Activated naive CD4-positive, alpha-beta T cell treated with anti-CD3 and anti-CD28 coated beads, Interleukin-2, amount 50 U/mL, for 24 hours (primary cell): ENCODE measurements around the gene SRCIN1.
"Not testable (repeated sequence)": the region's sequence is repeated elsewhere in the genome, so short reads cannot be mapped to it uniquely, and the experiment has no call there.

ENCODE experiments used
- H3K27ac Mint-ChIP-seq: one replicate; pipeline ENCODE4 v1.8.0; 2021; ENCODE audit warnings: mild to moderate bottlenecking, mixed read lengths
- H3K27me3 Mint-ChIP-seq: one replicate; pipeline ENCODE4 v1.8.0; 2021; ENCODE audit warnings: mixed read lengths
- H3K36me3 Mint-ChIP-seq: one replicate; pipeline ENCODE4 v1.8.0; 2021; ENCODE audit warnings: mixed read lengths
- H3K4me1 Mint-ChIP-seq: one replicate; pipeline ENCODE4 v1.8.0; 2021; ENCODE audit warnings: mixed read lengths
- H3K4me3 Mint-ChIP-seq: one replicate; pipeline ENCODE4 v1.8.0; 2021; ENCODE audit warnings: mild to moderate bottlenecking, mixed read lengths
- H3K9me3 Mint-ChIP-seq: one replicate; pipeline ENCODE4 v1.8.0; 2021; ENCODE audit warnings: mixed read lengths

The SRCIN1 gene

GRCh38 chr17:38508954-38509771 is 96.6 kb downstream of the SRCIN1 start:
- Mint-ChIP-seq H3K9me3 (no peaks in the 10 kb centered on the region), H3K4me1 (peaks cover 5% of the 10 kb centered on the region), H3K4me3 (peak overlapping the region; percentile 94), H3K27ac (no peak overlapping the region), H3K36me3 (no peaks in the 10 kb centered on the region), H3K27me3 (peaks cover 25% of the 10 kb centered on the region)

GRCh38 chr17:38508570-38508950 is 97.2 kb downstream of the SRCIN1 start:
- Mint-ChIP-seq H3K27me3 (peaks cover 25% of the 10 kb centered on the region), H3K9me3 (no peaks in the 10 kb centered on the region), H3K4me1 (peaks cover 5% of the 10 kb centered on the region), H3K27ac (no peak overlapping the region), H3K4me3 (no peak overlapping the region), H3K36me3 (no peaks in the 10 kb centered on the region)

- Mint-ChIP-seq H3K36me3 (no peaks in the 10 kb centered on the region), H3K4me1 (peaks cover 5% of the 10 kb centered on the region), H3K27ac (no peak overlapping the region), H3K4me3 (no peak overlapping the region), H3K27me3 (peaks cover 24% of the 10 kb centered on the region), H3K9me3 (no peaks in the 10 kb centered on the region)
These were observed 97.7 kb downstream of the SRCIN1 start for GRCh38 chr17:38507921-38508569.

- Mint-ChIP-seq H3K4me3 (no peak overlapping the region), H3K27ac (no peak overlapping the region), H3K4me1 (peaks cover 5% of the 10 kb centered on the region), H3K36me3 (no peaks in the 10 kb centered on the region), H3K9me3 (no peaks in the 10 kb centered on the region), H3K27me3 (peaks cover 24% of the 10 kb centered on the region)
These were observed 98.3 kb downstream of the SRCIN1 start for GRCh38 chr17:38507436-38507835.

- H3K36me3 Mint-ChIP-seq = no peaks in the 10 kb centered on the region
- no peaks in the 10 kb centered on the region for H3K4me1 Mint-ChIP-seq
- no peak overlapping the region for H3K27ac Mint-ChIP-seq
- H3K9me3 Mint-ChIP-seq = no peaks in the 10 kb centered on the region
- H3K4me3 Mint-ChIP-seq = no peak overlapping the region
- H3K27me3 Mint-ChIP-seq = peaks cover 8% of the 10 kb centered on the region
These were observed 101.5 kb downstream of the SRCIN1 start for GRCh38 chr17:38504216-38504615.

- H3K36me3 Mint-ChIP-seq, H3K27me3 Mint-ChIP-seq, H3K27ac Mint-ChIP-seq, H3K9me3 Mint-ChIP-seq, H3K4me1 Mint-ChIP-seq, H3K4me3 Mint-ChIP-seq: not testable (repeated sequence)
These were observed 102.4 kb downstream of the SRCIN1 start for GRCh38 chr17:38503286-38503913.

GRCh38 chr17:38501718-38502117 is 104.0 kb downstream of the SRCIN1 start:
- not testable (repeated sequence) for H3K4me3 Mint-ChIP-seq, H3K27me3 Mint-ChIP-seq, H3K27ac Mint-ChIP-seq, H3K4me1 Mint-ChIP-seq, H3K9me3 Mint-ChIP-seq, H3K36me3 Mint-ChIP-seq

- not testable (repeated sequence) for H3K36me3 Mint-ChIP-seq, H3K27me3 Mint-ChIP-seq, H3K4me3 Mint-ChIP-seq, H3K27ac Mint-ChIP-seq, H3K9me3 Mint-ChIP-seq, H3K4me1 Mint-ChIP-seq
These were observed 106.5 kb downstream of the SRCIN1 start for GRCh38 chr17:38499230-38499629.

GRCh38 chr17:38498353-38498752 is 107.4 kb downstream of the SRCIN1 start:
- H3K36me3 Mint-ChIP-seq = no peaks in the 10 kb centered on the region
- H3K9me3 Mint-ChIP-seq = no peaks in the 10 kb centered on the region
- H3K4me3 Mint-ChIP-seq = no peak overlapping the region
- H3K27ac Mint-ChIP-seq = no peak overlapping the region
- no peaks in the 10 kb centered on the region for H3K27me3 Mint-ChIP-seq
- H3K4me1 Mint-ChIP-seq = no peaks in the 10 kb centered on the region

- not testable (repeated sequence) for H3K27me3 Mint-ChIP-seq, H3K4me3 Mint-ChIP-seq, H3K36me3 Mint-ChIP-seq, H3K4me1 Mint-ChIP-seq, H3K27ac Mint-ChIP-seq, H3K9me3 Mint-ChIP-seq
These were observed 108.1 kb downstream of the SRCIN1 start for GRCh38 chr17:38497656-38498055.

GRCh38 chr17:38494152-38494551 is 111.6 kb downstream of the SRCIN1 start:
- H3K27ac Mint-ChIP-seq, H3K36me3 Mint-ChIP-seq, H3K4me1 Mint-ChIP-seq, H3K27me3 Mint-ChIP-seq, H3K9me3 Mint-ChIP-seq, H3K4me3 Mint-ChIP-seq: not testable (repeated sequence)

GRCh38 chr17:38492067-38493040 is 113.4 kb downstream of the SRCIN1 start:
- H3K4me1 Mint-ChIP-seq, H3K4me3 Mint-ChIP-seq, H3K36me3 Mint-ChIP-seq, H3K27me3 Mint-ChIP-seq, H3K9me3 Mint-ChIP-seq: not testable (repeated sequence)
- H3K27ac Mint-ChIP-seq = peak overlapping the region; percentile 11

- H3K36me3 Mint-ChIP-seq, H3K4me1 Mint-ChIP-seq, H3K4me3 Mint-ChIP-seq, H3K27me3 Mint-ChIP-seq, H3K27ac Mint-ChIP-seq, H3K9me3 Mint-ChIP-seq: not testable (repeated sequence)
These were observed 114.2 kb downstream of the SRCIN1 start for GRCh38 chr17:38491346-38492066.

GRCh38 chr17:38489774-38490173 is 116.0 kb downstream of the SRCIN1 start:
- not testable (repeated sequence) for H3K4me3 Mint-ChIP-seq, H3K27me3 Mint-ChIP-seq, H3K9me3 Mint-ChIP-seq

GRCh38 chr17:38485681-38486298 is 120.0 kb downstream of the SRCIN1 start:
- H3K9me3 Mint-ChIP-seq, H3K27ac Mint-ChIP-seq, H3K4me3 Mint-ChIP-seq, H3K4me1 Mint-ChIP-seq, H3K27me3 Mint-ChIP-seq, H3K36me3 Mint-ChIP-seq: not testable (repeated sequence)

More at GRCh38 chr17:38489774-38490173, 116.0 kb downstream of the SRCIN1 start:
- H3K36me3 Mint-ChIP-seq, H3K27ac Mint-ChIP-seq: not testable (repeated sequence)
- H3K4me1 Mint-ChIP-seq = peaks cover 10% of the 10 kb centered on the region
